Vagina (tissue), 2 donors: Measurements from ENCODE around the gene PTGFRN.

Experiments
- POLR2AphosphoS5 ChIP-seq, 2 donors: sonication (generic); formaldehyde crosslinking; IDR thresholded peaks; one replicate each; pipeline ENCODE4 v1.9.0; 2017; ENCODE audit warnings: antibody characterized with exemption in 2 of 2, mild to moderate bottlenecking in 2 of 2, low read depth in 1 of 2; ENCODE audit not compliant: insufficient read depth in 1 of 2
- TF ChIP-seq, protein P1 (sequence below), 3 experiments: fragments of 450-650 bp in 2 of 3; fragments of 200-600 bp in 1 of 3; sonication (generic) in 1 of 3; IDR thresholded peaks; one replicate each; pipeline ENCODE4 v1.5.1; 2017 to 2019; ENCODE audit warnings: antibody characterized with exemption in 3 of 3, mild to moderate bottlenecking in 2 of 3, moderate library complexity in 2 of 3

DNA sequence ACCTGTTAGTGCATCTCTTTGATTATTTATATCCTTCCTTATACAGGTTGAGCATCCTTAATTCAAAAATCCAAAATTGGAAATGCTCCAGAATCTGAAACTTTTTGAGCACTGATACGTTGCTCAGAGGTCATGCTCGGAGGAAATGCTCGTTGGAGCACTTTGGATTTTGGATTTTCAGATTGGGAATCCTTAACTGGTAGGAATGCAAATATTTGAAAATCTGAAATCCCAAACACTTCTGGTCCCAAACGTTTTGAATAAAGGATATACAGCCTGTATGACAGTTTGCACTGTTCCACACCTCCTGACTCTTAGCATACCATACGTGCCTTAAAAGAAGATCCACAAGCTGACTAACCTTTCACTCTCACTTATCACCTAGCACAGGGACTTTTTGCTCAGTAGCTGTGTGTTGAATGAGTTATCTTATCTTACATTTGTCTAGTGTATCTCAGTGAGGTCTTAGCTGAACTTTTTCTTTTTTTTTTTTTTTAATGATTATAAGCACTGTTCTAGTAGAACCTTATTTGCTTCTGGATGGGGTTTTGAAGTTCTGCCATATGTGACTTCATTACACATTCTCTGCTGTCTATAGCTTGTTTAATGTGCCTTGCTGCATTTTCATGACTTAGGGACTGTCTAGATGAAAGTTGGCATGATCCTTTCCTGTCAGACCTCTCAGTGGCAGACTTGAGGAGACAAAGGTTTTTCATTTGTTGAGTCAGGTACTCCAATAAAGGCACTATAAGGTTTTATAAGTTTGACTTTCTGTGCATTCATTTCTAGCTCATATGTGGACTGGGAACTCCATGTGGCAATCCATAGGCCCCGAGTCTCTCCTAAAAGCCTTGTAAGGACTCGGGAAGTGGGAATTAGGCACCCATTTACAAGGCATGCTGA, 21.6 kb downstream of the PTGFRN start:
- TF ChIP-seq, protein P1, sequence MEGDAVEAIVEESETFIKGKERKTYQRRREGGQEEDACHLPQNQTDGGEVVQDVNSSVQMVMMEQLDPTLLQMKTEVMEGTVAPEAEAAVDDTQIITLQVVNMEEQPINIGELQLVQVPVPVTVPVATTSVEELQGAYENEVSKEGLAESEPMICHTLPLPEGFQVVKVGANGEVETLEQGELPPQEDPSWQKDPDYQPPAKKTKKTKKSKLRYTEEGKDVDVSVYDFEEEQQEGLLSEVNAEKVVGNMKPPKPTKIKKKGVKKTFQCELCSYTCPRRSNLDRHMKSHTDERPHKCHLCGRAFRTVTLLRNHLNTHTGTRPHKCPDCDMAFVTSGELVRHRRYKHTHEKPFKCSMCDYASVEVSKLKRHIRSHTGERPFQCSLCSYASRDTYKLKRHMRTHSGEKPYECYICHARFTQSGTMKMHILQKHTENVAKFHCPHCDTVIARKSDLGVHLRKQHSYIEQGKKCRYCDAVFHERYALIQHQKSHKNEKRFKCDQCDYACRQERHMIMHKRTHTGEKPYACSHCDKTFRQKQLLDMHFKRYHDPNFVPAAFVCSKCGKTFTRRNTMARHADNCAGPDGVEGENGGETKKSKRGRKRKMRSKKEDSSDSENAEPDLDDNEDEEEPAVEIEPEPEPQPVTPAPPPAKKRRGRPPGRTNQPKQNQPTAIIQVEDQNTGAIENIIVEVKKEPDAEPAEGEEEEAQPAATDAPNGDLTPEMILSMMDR (IDR thresholded peaks at IDR 0.05) = no peak
- TF ChIP-seq POLR2AphosphoS5 (IDR thresholded peaks at IDR 0.05; ENCODE audit: insufficient read depth in 1 of 2, low read depth in 1 of 2) = no peak
